HG03135 (cell line): ENCODE data around the gene ALOX12.
"Not testable (repeated sequence)": the region's sequence is repeated elsewhere in the genome, so short reads cannot be mapped to it uniquely, and the experiment has no call there.

ENCODE experiments used
- ATAC-seq: cut with Tn5 transposase; IDR thresholded peaks from one replicate; pipeline ENCODE4 v1.9.1; 2021; ENCODE audit warnings: mild to moderate bottlenecking, moderate library complexity; ENCODE audit not compliant: unreplicated experiment

ALOX12 gene

DNA sequence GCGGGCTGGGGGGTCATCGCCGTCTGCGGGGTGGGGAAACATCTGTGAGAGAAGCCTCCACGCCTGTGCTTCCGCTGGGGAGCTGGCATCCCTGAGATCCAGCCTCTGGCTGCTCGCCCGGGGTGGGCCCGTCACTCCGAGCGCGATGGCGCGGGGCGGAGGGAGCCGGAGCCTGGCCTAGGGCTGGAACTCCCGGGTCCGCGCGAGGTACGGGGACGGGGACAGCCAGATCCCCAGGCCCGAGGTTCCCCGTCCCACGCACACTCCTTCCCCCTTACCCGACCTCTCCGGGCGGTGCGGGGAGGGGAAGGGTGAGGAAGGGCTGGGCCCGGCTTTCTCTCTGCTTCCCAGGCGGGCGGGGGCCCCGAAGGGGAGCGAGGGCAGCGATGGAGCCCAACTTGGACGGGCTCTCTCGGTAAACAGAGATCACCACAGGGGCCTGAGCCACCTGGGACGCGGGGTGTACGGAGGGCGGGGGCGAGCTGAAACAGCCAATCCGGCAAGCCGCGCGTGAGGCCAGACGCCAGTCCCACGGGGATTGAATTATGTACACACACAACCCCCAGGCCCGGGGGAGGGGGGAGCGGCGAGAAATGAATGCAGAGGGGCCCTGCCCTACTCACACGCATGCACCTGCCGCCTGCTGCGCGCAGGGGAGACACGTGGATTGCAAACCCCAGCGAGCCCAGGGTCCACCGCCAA is 47.8 kb downstream of the ALOX12 start, which contains the start of gene SLC16A11:
TSS of gene SLC16A11 (minus strand) at position 596 of the 702 bp plus-strand sequence. CDS start at position 17, 579 bp downstream.
- ATAC-seq = no peak

DNA sequence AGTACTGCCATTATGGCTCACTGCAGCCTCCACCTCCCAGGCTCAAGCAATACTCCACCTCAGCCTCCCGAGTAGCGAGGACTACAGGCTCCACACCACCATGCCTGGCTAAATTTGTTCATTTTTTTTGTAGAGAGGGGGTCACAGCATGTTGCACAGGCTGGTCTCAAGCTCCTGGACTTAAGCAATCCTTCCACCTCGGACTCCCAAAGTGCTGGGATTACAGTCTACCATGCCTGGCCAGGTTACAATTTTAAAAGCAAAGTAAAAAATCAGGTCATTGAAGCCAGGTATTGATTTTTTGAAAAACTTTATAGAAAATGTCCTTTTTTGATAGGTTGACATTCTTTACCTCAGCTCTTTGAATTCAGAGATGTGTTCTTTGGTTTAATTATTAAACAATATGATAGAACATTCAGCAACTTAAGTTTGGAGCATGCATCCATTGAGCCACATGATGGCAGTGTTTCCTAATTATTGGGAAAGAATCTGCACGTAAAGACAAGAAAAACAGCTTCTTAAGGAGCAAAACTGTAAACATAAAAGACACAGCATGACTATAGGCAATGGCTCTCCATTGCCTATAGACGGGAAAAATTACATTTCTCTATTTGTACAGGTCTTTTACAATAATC is 49.8 kb downstream of the ALOX12 start:
- ATAC-seq = no peak

GRCh38 chr17:7046127-7046724 is 50.4 kb downstream of the ALOX12 start:
- ATAC-seq = no peak

DNA sequence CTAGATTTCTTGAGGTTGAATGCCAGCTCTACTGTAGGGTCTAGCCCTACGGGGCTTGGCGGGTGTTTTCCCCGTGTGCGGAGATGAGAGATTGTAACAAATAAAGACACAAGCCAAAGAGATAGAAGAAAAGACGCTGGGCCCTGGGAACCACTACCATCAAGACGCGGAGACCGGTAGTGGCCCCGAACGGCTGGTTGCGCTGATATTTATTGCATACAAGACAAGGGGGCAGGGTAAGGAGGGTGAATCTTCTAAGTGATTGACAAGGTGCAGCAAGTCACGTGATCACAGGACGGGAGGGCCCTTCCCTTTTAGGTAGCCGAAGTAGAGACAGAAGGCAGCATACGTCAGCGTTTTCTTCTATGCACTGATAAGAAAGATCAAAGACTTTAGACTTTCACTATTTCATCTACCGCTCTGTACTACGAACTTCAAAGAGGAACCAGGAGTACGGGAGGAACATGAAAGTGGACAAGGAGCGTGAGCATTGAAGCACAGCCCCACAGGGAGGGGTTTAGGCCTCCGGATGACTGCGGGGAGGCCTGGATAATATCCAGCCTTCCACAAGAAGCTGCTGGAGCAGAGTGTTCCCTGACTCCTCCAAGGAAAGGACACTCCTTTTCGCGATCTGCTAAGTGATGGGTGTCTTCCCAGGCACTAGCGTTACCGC is 51.0 kb downstream of the ALOX12 start:
- not testable (repeated sequence) for ATAC-seq

DNA sequence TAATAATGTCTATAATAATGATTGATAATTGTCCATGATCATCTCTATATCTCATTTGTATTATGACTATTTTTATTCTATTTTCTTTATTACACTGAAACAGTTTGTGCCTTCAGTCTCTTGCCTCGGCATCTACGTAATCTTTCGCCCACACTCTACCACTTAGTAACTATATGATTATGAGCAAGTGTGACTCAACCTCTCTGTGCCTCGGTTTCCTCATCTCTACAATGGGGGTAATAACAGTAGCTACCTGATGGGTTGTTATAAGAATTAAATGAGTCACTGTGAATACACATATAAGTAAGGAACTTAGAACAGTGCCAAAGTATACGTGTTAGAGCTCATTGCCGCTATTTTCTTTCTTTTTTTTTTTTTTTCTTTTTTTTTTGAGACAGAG is 51.7 kb downstream of the ALOX12 start:
- no peak for ATAC-seq

DNA sequence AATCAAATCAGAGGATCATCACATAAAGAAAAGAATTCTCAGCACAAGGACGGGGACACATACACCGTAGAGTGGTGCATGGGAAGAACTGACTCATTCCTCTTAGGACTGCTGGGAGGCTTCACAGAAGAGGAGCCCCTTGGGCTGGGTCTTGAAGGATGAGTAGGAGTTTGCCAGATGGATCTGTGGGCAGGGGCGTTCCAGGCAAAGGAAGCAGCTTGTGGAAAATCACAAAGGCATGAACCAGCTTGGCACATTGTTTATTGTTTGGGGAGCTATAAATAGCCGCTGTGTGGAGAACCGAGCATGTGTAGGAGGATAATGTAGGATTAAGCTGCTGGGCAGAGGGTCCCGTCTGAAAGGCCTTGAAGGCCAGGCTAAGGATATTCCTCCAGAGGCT is 53.1 kb downstream of the ALOX12 start:
- ATAC-seq = no peak

GRCh38 chr17:7050583-7050982 is 54.7 kb downstream of the ALOX12 start:
- ATAC-seq = not testable (repeated sequence)

GRCh38 chr17:7056386-7056785 is 60.5 kb downstream of the ALOX12 start:
- no peak for ATAC-seq

DNA sequence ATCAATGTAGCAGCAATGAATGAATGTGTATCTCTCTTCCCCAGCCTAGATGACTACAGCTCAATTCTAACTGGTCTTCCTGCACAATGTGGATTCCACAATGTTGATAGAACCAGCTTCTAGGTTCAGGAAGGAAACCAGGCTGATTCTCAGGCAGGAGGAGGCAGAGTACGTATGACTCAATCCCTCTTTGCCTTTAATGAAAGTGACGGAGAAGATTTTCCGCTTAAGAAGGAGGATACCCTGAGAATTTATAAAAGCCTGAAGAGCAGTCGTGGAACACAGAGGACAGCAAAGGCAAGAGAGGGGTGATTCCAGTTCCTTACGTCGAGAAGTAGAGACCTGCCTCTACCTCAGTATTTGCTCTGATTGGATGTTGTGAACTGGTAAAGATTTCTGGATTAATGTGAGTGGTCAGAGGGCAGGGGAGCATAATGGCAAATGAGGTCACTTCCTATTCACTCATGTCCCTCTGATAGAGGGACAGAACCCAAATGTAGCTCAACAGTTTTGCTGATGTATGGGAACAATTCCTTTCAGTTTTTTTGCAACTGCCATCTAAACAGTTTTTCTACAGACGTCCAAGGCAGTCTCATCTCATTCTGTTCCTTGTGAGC is 63.1 kb downstream of the ALOX12 start:
- ATAC-seq = no peak
